ENCODE results near the gene SLC29A3. TPM values are rescaled to one million over a fixed set of nuclear protein-coding genes. Genes with fewer than 3 reads are reported as not detected.

Gene SLC29A3
- polyA plus RNA-seq, 1 donor (not counting 4 experiments of a cell fraction or from before 2014, with no cell fraction given): 0.52 TPM

- no peak overlapping the region for H3K4me3 ChIP-seq (ENCODE audit: control insufficient read depth in 2 of 3, extremely low read depth in 1 of 3, insufficient read depth in 2 of 3, low read depth in 1 of 3, low read length in 3 of 3)
- H3K4me1 ChIP-seq (ENCODE audit: control insufficient read depth, extremely low read depth, insufficient read depth, low read length): no peaks in the 10 kb centered on the region
- H3K36me3 ChIP-seq (ENCODE audit: control insufficient read depth in 2 of 2, extremely low read depth in 1 of 2, insufficient read depth in 2 of 2, low read length in 2 of 2): no peaks in the 10 kb centered on the region
- peaks cover 17% of the 10 kb centered on the region for H3K27me3 ChIP-seq (ENCODE audit: control insufficient read depth, extremely low read depth, insufficient read depth, low read length)
- DNase-seq (ENCODE audit: low read depth, low spot score) (no peak), FAIRE-seq (no peak)
- no peaks in the 10 kb centered on the region for H3K9me1 ChIP-seq (ENCODE audit: control insufficient read depth, extremely low read depth, insufficient read depth, low read length)
- no peaks in the 10 kb centered on the region for H4K20me1 ChIP-seq (ENCODE audit: control insufficient read depth, extremely low read depth, insufficient read depth, low read length)
- no peaks in the 10 kb centered on the region for H3K9me3 ChIP-seq (ENCODE audit: control insufficient read depth, low read depth, low read length)
- no peak overlapping the region for H3K27ac ChIP-seq (ENCODE audit: control insufficient read depth, insufficient read depth, low read length)
- H3K9ac ChIP-seq (ENCODE audit: control insufficient read depth, extremely low read depth, insufficient read depth, low read length): no peak overlapping the region
- H3K79me2 ChIP-seq (ENCODE audit: control insufficient read depth, insufficient read depth, low read length): no peaks in the 10 kb centered on the region
- no peak overlapping the region for H2AFZ ChIP-seq (ENCODE audit: control insufficient read depth, low read length)
- TF ChIP-seq EZH2 (IDR thresholded peaks at IDR 0.05; ENCODE audit: low read length): no peak
- no peak for TF ChIP-seq CTCF (optimal IDR thresholded peaks at IDR 0.05 in 1 of 3, IDR thresholded peaks at IDR 0.05 in 1 of 3, conservative IDR thresholded peaks at IDR 0.05 in 1 of 3; ENCODE audit: extremely low read depth in 1 of 3, insufficient read depth in 2 of 3, low read length in 3 of 3)
- dilution Hi-C loops (cut with MboI; ENCODE audit: extremely low pct_ligation_motif_present, low sequenced_read_pairs): no loop called here
- H3K4me2 ChIP-seq (ENCODE audit: control insufficient read depth, extremely low read depth, insufficient read depth, low read depth, low read length): no peak overlapping the region
Observed at GRCh38 chr10:71374481-71375233, 55.6 kb downstream of the SLC29A3 start.

GRCh38 chr10:71375952-71376351 is 56.9 kb downstream of the SLC29A3 start:
- no peaks in the 10 kb centered on the region for H3K9me3 ChIP-seq (ENCODE audit: control insufficient read depth, low read depth, low read length)
- no peak overlapping the region for H3K4me3 ChIP-seq (ENCODE audit: control insufficient read depth in 2 of 3, extremely low read depth in 1 of 3, insufficient read depth in 2 of 3, low read depth in 1 of 3, low read length in 3 of 3)
- H3K27me3 ChIP-seq (ENCODE audit: control insufficient read depth, extremely low read depth, insufficient read depth, low read length): peaks cover 17% of the 10 kb centered on the region
- no peaks in the 10 kb centered on the region for H4K20me1 ChIP-seq (ENCODE audit: control insufficient read depth, extremely low read depth, insufficient read depth, low read length)
- no peaks in the 10 kb centered on the region for H3K4me1 ChIP-seq (ENCODE audit: control insufficient read depth, extremely low read depth, insufficient read depth, low read length)
- no peak overlapping the region for H3K9ac ChIP-seq (ENCODE audit: control insufficient read depth, extremely low read depth, insufficient read depth, low read length)
- FAIRE-seq (no peak), DNase-seq (ENCODE audit: low read depth, low spot score) (no peak)
- no peaks in the 10 kb centered on the region for H3K79me2 ChIP-seq (ENCODE audit: control insufficient read depth, insufficient read depth, low read length)
- TF ChIP-seq EZH2 (IDR thresholded peaks at IDR 0.05; ENCODE audit: low read length): no peak
- TF ChIP-seq CTCF (optimal IDR thresholded peaks at IDR 0.05 in 1 of 3, IDR thresholded peaks at IDR 0.05 in 1 of 3, conservative IDR thresholded peaks at IDR 0.05 in 1 of 3; ENCODE audit: extremely low read depth in 1 of 3, insufficient read depth in 2 of 3, low read length in 3 of 3): no peak
- dilution Hi-C loops (cut with MboI; ENCODE audit: extremely low pct_ligation_motif_present, low sequenced_read_pairs): no loop called here
- no peaks in the 10 kb centered on the region for H3K36me3 ChIP-seq (ENCODE audit: control insufficient read depth in 2 of 2, extremely low read depth in 1 of 2, insufficient read depth in 2 of 2, low read length in 2 of 2)
- H3K4me2 ChIP-seq (ENCODE audit: control insufficient read depth, extremely low read depth, insufficient read depth, low read depth, low read length): no peak overlapping the region
- H2AFZ ChIP-seq (ENCODE audit: control insufficient read depth, low read length): no peak overlapping the region
- H3K27ac ChIP-seq (ENCODE audit: control insufficient read depth, insufficient read depth, low read length): no peak overlapping the region
- no peaks in the 10 kb centered on the region for H3K9me1 ChIP-seq (ENCODE audit: control insufficient read depth, extremely low read depth, insufficient read depth, low read length)
